Activated CD4-positive, CD25-positive, alpha-beta regulatory T cell (primary cell): ENCODE measurements around the gene PATJ.
"Not testable (repeated sequence)": the region's sequence is repeated elsewhere in the genome, so short reads cannot be mapped to it uniquely, and the experiment has no call there.

Source experiments
- DNase-seq, 4 experiments: peaks; one replicate each; lab custom pipeline; 2025; lab: John Stamatoyannopoulos, UW

Gene PATJ

DNA sequence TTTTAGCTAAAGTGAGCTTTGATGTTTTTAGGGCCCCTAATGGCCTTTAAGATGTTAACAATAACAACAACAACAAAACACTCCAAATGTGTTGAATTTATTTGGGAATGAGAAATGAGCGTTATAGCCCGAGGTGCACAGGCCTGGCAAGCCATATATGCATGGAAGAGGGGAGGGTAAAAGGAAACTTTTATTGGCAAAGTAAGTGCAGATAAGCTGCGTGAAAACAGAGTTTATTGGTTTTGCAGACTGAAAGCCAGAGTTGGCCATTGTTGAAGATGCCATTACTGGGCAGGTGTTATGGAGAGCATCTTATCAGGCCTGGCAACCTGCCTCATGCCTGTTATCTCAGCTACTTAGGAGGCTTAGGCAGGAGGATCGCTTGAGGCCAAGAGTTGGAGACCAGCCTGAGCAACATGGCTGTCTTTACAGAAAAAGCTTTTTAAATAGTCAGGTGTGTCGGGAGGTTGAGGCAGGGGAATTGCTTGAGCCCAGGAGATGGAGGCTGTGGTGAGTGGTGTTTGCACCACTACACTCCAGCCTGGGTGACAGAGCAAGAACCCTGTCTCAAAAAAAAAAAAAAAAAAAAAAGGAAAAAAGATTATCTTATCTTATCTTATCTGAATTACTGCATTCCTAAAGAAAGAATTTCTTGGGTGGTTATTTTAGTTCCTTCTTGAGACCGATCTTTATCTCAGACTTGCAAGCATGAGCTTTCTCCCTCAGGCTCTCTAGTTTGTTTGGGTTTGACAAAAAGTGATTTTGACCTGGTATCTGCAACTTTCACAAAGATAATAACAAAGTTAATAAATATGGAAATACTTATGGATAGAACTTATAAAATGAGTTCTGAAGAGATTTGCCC is 1.7 kb downstream of the PATJ start:
- no peak for DNase-seq

DNA sequence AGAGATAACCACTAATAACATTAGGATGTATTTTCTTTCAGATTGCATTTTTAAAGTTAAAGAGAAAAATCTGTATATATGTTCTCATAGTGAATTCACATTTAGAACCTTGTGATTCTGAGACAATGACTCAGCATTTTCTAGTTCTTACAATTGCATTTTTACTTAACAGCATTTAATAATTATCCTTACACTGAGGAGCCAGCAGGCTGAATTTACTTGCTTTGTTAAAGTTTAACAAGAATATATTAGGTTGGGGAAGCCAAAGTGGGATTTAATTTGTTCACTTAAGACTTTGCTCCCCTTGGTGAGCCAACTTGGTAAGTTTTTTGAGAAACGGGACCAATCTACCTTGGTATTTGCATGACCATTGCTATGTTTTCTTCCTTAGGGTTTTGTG is 4.5 kb downstream of the PATJ start:
- no peak for DNase-seq

DNA sequence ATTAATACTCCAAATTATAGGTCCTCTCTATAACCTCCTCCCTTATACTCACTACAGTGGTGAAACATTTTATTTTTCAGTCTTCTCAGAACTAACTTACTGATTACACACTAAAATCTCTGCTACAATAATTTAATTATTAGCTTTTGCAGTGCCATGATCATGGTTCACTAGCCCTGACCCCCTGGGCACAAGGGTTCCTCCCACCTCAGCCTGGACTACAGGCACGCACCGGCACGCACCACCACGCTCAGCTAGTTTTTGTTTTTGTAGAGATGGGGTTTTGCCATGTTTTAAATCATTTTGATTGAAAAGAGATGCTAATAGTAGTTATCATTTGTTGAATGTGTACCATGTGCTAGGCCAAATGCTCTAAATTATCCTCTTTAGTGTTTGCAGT is 6.3 kb downstream of the PATJ start:
- DNase-seq: no peak

DNA sequence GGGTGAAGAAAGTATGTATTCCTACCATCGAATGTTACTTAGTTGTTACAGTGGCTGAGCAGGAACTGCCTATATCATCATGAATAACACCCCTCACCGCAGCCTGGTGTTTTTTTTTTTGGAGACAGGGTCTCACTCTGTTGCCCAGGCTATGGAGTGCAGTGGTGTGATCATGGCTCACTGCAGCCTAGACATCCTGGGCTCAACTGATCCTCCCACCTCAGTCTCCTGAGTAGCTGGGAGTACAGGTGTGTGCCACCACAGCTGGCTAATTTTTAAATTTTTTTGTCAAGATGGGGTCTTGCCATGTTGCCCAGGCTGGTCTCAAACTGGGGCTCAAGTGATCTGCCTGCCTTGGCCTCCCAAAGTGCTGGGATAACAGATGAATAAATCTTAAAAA is 7.3 kb downstream of the PATJ start:
- no peak for DNase-seq

DNA sequence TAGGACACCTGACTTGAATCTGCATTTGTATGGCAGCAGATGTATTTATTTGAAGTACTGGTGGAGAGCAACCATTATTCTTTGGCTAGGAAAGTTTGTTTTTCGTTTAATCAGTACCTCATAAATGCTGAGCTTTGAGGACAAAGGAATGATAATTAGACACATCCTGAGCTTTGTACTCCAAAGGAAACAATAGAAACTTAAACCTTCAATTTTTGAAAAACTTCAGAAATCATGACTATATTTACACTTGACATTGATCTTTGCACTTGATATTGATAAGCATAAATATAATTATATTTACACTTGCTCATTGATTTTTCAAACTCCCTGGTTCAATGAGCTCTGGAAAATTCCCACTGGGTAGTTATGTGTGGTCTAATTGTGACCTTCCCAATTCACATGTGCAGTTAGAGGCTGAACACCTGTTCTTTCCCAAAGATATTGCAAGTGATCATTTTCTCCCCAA is 10.7 kb downstream of the PATJ start:
- no peak for DNase-seq

DNA sequence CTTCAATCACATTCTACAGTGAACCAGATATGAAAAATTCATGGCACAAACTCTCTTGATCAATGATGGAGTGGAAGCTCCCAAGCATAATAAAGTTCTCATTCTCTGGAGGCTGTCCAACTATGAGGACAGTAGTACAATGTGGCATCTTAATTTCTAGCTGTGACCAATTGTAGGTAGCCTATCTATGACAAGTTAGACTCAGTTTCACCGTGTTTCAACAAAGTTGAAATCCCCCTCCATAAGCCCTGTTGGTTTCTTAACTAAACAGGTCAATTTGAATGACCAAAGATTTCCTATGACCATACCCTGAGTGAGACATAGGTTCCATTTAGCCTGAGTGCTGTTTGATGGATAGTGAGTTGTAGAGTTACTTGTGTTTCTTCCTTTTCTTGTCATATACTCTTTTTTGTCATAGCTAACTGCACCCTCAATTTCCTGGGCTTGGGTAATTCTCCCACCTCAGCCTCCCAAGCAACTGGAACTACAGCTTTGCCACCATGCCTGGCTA is 11.8 kb downstream of the PATJ start:
- DNase-seq: no peak

DNA sequence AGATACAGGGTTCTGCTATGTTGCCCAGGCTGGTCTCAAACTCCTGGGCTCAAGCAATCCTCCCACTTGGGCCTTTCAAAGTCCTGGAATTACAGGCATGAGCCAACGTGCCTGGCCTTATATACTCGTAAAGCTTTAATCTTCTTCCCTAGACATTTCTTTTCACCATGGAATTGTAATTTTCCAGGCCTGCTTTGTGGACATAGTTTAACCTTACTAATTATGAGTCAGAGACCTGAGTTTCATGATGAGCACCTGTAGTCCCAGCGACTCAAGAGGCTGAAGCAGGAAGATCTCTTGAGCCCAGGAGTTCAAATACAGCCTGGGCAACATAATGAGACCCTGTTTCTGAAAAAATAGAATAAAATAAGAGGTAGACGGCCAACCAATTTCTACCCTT is 12.3 kb downstream of the PATJ start:
- DNase-seq: no peak

DNA sequence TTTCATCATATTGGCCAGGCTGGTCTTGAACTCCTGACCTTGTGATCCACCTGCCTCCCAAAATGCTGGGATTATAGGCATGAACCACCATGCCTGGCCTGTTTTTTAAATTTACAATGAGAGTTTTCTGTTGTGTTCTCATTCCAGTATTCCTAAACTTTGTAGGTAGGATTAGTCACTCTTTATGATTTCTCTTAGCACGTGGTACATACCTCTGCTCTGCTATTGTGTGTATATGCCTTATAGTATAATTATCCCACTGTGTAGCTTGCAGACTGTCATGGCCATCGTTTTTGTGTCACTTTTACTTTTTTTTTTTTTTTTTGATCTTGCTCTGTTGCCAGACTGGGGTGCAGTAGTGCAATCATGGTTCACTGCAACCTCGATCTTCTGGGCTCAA is 14.5 kb downstream of the PATJ start:
- DNase-seq: no peak

DNA sequence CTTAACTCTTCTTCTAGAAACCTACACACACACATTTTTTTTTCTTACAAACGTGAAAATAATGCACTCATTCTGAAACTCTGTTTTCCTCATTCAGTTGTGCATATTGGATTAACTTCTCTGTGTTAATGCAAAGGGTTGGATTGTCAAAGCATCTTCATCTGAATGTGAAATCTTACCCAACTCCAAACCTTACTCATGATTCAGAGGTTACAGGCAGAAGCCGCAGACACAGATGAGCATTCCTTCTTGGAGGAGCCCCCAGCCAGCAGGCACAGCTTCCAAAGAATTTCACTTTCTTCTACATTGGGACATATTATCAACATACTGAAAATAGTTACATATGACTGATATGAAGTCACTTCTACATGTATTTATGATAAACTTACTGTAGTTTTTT is 15.7 kb downstream of the PATJ start:
- DNase-seq: no peak

DNA sequence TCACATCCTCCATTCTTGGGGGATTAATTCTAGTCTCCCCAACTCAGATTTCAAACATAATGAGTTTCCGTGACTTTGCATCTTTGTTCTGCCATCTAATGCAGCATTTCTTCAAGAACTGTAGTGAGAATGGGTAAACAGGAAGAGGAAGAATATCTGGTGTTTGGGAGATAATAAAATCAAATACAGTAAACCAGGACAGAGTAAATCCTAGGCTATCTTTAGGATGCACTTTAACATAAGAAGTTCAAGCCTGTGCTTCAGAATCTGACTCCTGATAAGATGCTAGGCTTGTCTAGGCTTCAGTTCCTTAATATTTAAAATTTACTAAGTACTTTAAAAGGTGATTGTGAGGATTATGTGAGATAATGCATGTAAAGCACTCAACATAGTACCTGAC is 27.9 kb downstream of the PATJ start:
- no peak for DNase-seq

DNA sequence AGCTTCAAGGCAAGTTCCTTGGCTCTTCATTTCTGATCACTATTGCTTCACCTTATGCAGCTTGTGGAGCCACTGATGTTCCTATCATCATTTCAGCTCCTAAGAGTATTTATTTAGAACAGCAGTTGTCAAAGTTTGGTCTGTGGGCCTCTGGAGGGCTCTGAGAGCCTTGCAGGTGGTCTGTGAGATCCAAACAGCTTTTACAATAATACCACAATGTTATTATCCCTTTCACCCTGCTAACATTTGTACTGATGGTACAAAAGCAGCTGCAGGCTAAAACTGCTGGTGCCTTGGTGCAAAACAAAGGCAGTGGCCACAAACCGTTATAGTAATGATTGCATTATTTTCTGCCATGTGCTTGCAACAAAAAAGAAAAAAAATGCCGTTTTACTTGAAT is 33.8 kb downstream of the PATJ start:
- no peak for DNase-seq

DNA sequence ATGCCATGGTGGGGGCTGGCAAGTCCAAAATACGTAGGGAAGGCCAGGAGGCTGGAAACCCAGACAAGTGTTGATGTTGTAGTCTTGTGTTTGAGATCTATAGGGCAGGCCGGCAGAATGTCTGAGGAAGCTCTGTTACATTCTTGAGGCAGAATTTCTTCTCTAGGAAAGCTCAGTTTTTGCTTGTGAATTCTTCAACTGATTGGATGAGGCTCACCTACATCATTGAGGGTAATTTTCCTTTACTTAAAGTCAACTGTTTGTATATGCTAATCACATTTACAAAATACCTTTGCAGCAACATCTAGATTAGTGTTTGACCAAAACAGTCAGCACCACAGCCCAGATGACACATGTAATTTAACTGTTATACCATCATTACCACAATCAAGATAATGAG is 37.0 kb downstream of the PATJ start:
- no peak for DNase-seq

DNA sequence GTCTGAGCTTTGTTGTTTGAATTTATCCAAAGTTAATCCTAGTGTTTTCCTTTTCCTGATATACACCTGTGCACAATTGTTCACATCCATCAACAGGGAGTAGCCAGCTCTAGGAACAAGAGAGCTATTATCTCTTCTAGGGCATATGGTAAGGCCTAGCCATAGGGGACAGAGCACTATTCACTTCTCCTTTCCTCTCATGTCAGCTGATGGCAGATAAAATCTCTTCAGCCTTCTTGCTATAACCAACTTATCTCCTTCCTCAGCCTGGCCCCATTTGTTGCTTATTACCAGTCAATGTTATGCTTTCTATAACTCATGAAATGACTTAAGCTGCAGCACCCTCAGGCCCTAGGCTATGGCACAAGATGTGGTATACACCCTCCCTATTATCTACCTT is 38.9 kb downstream of the PATJ start:
- no peak for DNase-seq

DNA sequence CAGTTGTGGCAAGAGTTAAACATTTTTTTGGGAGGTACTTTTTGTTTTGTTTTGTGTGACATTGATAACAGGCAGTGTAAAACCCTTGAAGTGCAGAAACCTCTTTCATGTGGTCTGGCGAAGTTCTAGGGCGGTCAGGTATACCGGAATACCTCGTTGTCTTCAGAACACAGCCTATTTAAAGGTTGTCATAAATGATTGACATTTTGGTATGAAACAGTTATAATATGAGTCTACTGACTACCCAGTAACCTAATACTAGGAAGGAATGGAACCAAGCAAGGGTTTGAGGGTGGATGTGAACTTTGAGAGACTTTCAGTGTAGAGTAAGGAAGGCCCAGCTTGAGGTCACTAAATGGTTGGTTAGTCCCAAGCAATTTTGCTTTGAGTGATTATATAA is 40.5 kb downstream of the PATJ start:
- peak in 1 of 4 experiments; percentile 15 for DNase-seq

DNA sequence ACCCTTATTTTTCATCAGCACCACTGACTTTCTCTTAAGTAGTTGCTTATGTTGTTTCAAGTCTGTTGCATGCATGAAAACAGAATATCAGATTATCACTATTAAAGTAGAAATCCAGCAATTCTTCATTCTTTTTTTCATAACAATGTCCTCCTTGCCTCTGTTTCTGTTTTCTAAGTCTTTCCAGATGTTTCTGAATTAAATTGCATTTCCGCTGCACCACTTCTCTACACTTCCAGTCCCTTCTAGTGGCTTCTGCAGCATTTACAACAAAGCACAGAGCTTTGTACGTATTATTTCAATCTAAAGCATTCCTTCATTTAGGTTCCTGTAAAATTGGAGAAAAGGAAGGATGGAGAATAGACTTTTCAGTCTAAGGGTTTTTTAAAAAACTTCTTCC is 42.4 kb downstream of the PATJ start:
- no peak for DNase-seq

DNA sequence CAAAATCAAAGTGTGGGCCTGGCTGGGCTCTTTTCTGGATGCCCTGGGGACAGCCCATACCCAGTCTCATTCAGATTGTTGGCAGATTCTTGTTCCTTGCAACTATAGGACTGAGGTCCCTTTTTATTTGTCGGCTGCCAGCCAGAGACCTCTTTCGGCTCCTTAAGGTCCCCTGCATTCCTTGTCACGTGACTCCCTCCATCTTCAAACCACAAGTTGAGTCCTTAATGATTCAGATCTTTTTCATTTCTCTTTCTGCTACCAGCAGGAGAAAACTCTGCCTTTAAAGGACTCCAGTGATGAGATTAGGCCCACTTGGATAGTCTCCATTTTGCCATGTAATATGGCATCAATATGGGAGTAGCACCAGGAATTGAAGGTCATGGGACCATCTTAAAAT is 48.6 kb downstream of the PATJ start:
- DNase-seq: no peak

DNA sequence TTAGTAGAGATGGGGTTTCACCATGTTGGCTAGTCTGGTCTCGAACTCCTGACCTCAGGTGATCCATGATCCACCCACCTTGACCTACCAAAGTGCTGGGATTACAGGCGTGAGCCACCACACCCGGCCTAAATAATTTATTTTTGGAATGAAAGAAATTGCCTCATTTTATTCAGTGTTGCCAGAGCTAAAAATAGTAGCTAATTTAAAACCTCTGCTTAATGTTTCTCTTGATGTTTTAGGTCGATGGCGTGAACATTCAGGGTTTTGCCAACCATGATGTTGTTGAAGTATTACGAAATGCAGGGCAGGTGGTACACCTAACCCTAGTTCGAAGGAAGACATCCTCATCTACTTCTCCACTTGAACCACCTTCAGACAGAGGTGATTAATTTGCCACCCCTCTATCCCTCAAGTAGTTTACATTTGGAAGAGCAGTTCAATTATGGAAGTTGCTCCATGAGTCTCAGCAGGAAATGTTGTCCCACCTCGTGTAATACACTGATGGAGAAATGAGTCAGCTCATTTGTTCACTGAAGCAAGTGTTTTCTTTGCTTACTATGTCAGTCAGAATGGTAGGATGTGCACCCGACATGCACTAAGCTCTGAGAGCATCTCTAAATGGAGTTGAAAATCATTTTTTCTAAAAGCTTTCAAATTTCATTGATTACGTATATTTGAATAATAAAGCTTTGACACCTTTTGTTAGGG is 54.9 kb downstream of the PATJ start:
- DNase-seq: no peak

DNA sequence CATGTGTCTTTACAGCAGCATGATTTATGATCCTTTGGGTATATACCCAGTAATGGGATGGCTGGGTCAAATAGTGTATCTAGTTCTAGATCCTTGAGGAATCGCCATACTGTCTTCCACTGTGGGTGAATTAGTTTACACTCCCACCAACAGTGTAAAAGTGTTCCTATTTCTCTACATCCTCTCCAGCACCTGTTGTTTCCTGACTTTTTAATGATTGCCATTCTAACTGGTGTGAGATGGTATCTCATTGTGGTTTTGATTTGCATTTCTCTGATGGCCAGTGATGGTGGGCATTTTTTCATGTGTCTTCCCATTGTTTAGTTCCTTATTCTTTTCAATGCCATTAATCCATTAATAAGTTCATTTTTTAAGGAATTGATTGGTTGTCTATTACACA is 58.8 kb downstream of the PATJ start:
- DNase-seq: not testable (repeated sequence)

DNA sequence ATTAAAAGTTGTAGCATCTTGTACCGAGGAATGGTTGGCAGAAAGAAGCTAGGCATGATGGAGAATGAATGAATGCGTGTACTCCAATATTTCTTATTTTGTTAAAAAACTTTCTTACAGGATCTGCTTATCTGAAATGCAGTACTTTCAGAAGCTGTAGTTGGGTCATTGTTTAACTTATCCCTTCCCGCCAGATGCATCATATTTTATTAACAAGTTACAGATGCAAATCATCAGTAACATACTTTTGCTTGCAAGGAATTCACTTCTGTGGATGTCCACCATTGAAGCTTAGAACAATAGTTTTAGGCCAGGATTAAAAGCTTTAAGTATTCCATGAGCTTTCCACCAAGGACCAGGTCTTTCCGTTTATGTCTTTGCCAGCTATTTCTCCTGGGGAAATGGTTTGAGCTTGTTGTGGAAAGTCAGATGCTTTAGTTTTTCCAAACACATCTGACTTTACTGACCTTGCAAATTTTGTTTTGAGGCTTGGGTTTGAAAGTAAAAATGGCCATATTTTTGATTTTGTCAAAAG is 65.4 kb downstream of the PATJ start:
- DNase-seq: no peak

DNA sequence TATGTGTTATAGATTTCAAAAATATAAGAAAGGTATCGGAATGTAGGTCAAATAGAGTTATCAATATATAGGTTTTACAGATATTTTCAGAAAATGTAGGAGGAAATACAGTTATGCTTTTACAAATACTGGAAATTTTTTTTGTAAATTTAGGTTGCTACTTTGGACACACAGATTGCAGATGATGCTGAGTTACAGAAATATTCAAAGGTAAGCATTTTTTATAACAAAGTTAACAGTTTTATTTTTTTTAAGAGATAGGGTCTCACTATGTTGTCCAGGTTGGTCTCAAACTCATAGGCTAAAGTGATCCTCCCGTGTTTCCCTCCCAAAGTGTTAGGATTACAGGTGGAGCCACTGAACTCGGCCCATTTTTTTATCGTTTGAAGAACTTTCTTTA is 66.0 kb downstream of the PATJ start:
- DNase-seq: no peak

DNA sequence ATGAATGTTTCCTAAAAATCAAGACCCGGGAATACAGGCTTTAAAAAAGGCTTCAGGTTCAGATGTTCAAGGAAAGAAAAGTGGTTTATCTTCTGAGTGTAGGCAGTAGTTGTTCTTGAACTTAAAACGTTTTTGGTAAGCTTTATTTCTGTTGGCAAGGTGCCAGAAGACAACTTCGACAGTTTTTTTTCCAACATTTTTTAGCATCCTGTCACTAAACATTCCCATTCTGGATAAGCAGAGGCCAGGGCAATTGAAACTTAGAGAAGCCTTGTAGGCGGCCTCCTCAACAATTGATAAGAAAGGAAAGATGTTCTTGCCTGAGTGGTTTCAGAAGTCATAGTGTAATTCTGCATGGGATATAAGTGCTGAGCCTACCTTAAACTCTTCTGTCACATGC is 66.7 kb downstream of the PATJ start:
- no peak for DNase-seq

DNA sequence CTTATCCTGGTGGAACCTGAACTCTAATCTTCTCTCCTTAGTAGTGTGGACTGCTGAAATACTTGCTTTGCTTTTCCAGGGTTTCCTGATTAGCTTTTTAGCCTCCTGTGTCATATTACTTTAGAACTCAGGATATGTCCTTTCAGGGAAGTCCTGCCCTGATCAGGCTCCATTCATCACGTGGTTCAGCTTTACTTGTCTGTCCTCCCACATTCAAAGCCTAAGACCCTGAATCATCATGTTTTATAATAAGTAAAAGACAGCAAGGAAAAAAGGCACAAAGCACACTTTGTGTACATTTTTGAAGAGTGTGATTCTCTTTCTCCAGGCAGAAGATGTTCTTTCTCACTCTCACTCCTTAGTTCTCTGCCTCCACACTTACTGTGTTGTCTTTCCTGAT is 70.6 kb downstream of the PATJ start:
- DNase-seq: no peak

DNA sequence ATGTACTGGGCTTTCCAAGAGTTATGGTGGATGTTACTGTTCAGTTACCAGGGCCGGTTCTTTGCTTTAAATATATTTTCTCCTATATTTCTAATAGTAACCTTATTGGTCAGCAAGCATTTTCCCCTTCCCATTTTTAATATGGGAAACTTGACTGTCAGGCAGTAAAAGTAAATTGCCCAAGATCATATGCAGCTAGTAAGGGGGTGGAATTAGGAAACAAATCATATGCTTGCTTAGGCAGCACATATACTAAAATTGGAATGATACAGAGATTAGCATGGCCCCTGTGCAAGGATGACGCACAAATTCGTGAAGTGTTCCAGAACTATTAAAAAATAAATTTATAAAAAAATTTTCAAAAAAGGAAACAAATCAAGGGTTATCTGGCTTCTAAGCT is 73.9 kb downstream of the PATJ start:
- DNase-seq: no peak
